Body of pancreas (tissue), 4 donors: Measurements from ENCODE around the gene SAMD8.

Experiments used
- POLR2A ChIP-seq, 3 donors: fragments of 450-650 bp; IDR thresholded peaks; one replicate each; pipeline ENCODE4 v1.6.1; 2016; ENCODE audit warnings: antibody characterized with exemption in 3 of 3, mild to moderate bottlenecking in 2 of 3
- TF ChIP-seq, protein P1 (sequence below), 7 experiments: fragments of 450-650 bp in 4 of 7; fragments of 200-600 bp in 3 of 7; sonication (generic) in 3 of 7; IDR thresholded peaks; one replicate each; pipeline ENCODE4 v1.5.1; 2016 to 2019; ENCODE audit warnings: antibody characterized with exemption in 7 of 7

DNA sequence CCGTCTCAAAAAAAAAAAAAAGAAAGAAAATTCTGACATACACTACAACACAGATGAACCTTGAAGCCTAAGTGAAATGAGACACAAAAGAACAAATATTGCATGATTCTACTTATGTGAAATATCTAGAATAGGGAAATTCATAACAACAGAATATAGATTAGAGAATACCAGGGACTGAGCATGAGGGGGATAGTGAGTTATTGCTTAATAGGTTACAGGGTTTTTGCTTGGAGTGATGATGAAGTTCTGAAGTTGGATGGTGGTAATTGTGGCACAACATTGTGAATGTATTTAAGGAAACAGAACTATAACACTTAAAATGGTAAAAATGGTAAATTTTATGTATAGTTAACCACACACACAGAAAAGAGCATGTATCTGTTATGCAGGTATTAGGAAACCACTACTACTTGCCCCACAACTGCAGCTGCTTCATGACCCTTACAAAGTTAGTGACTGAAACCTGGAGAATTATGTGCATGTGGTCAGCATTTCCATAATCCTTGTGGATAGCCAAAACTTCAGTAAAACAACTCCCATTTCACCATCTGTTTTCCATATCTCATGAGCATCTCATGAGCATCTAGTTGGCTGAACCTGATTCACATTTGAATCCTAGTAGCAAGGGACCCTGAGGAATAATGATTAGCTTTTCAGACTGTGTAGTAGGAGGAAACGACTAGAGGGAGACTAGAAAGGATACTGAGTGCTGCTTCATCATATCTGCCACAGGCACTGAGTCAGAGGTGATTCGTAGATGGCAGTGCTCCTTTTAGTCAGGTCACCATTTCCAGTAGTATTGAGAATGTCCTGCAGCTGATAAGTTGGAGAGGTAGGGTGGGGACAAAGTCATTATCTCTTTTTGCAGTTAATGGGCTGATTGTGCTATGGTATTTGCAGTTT lies 26.3 kb downstream of the SAMD8 start:
- TF ChIP-seq, protein P1, sequence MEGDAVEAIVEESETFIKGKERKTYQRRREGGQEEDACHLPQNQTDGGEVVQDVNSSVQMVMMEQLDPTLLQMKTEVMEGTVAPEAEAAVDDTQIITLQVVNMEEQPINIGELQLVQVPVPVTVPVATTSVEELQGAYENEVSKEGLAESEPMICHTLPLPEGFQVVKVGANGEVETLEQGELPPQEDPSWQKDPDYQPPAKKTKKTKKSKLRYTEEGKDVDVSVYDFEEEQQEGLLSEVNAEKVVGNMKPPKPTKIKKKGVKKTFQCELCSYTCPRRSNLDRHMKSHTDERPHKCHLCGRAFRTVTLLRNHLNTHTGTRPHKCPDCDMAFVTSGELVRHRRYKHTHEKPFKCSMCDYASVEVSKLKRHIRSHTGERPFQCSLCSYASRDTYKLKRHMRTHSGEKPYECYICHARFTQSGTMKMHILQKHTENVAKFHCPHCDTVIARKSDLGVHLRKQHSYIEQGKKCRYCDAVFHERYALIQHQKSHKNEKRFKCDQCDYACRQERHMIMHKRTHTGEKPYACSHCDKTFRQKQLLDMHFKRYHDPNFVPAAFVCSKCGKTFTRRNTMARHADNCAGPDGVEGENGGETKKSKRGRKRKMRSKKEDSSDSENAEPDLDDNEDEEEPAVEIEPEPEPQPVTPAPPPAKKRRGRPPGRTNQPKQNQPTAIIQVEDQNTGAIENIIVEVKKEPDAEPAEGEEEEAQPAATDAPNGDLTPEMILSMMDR (IDR thresholded peaks at IDR 0.05) = no peak
- no peak for TF ChIP-seq POLR2A (IDR thresholded peaks at IDR 0.05)
